C4-2B (cell line): ENCODE data around the gene CST4.
"Not testable (repeated sequence)": the region's sequence is repeated elsewhere in the genome, so short reads cannot be mapped to it uniquely, and the experiment has no call there.

Source experiments
- CTCF ChIP-seq: fragments of 450-650 bp; conservative IDR thresholded peaks from 2 replicates; pipeline ENCODE4 v1.5.1; 2017; ENCODE audit warnings: mild to moderate bottlenecking
- ZFX ChIP-seq: fragments of 450-650 bp; IDR thresholded peaks from 2 replicates; pipeline ENCODE4 v1.6.1; 2017

GRCh38 chr20:23722851-23723250, 34.0 kb upstream of the CST4 start:
- not testable (repeated sequence) for TF ChIP-seq CTCF, ZFX
